HG03159 (cell line): Measurements from ENCODE around the gene RALY.
"Not testable (repeated sequence)": the region's sequence is repeated elsewhere in the genome, so short reads cannot be mapped to it uniquely, and the experiment has no call there.

Source experiments
- ATAC-seq: cut with Tn5 transposase; IDR thresholded peaks from one replicate; pipeline ENCODE4 v1.9.1; 2021; ENCODE audit warnings: mild to moderate bottlenecking, moderate library complexity; ENCODE audit not compliant: unreplicated experiment

Gene RALY

GRCh38 chr20:34132491-34132890, 138.8 kb downstream of the RALY start:
- ATAC-seq = not testable (repeated sequence)

- ATAC-seq = not testable (repeated sequence)
These were observed 139.2 kb downstream of the RALY start for GRCh38 chr20:34132943-34133342.

GRCh38 chr20:34133365-34133860, 139.7 kb downstream of the RALY start:
- not testable (repeated sequence) for ATAC-seq
